ENCODE data around the gene RINL.

Gene RINL

DNA sequence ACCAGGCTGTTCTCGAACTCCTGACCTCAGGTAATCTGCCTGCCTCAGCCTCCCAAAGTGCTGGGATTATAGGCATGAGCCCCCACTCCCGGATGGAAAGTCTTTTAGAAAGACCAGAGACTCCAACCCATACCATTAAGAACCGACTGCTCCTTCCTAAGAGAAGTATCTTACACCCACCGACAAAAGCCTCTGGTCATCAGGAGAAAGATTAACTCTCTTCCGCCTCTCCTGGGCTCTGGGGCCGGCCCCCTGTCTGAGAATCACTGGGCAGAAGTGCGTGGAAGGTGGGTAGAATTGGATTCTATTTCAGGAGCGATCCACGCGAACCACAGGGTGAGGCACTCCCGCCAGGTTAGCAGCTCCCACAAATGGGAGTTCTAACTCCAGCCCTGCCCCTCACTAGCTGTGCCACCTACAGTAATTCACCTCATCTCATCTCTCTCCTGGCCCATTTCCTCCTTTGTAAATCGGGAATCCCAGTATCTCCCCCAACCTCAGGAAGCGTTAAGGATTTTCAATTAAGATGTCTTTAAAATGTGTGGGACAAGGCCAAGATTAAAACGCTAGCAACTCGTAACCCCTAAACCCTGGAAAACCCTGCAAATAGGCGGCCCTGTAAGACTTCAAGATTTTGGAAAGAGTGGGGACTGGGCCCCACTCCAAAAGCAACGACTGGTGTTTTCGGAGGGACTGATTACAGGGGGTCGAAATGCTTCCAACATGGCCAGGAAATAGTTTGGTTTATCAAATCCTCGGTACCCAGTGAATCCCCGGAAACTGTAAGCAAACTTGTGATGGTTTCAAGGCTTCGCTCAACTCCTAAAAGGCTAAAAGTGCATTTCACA, 29.6 kb downstream of the RINL start:
- no peak for DNase-seq

DNA sequence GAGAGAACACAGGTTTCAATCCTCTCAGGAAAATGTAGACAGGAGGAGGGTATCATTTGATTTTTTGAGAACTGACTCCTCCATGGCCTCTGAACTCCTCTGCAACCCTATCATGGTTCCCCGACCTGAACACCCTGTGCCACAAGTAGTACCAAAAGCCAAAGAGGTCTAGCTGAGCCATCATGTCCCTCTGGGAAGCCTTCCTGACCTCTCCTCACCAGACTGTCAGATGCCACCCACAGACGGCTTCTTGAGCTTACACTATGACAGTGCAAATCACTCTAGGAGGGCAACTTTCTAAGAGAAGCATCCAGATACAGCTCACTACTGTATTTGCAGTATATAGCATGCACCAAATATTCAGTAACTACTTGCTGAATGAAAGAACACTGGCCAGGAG, 32.0 kb downstream of the RINL start:
- no peak for DNase-seq

DNA sequence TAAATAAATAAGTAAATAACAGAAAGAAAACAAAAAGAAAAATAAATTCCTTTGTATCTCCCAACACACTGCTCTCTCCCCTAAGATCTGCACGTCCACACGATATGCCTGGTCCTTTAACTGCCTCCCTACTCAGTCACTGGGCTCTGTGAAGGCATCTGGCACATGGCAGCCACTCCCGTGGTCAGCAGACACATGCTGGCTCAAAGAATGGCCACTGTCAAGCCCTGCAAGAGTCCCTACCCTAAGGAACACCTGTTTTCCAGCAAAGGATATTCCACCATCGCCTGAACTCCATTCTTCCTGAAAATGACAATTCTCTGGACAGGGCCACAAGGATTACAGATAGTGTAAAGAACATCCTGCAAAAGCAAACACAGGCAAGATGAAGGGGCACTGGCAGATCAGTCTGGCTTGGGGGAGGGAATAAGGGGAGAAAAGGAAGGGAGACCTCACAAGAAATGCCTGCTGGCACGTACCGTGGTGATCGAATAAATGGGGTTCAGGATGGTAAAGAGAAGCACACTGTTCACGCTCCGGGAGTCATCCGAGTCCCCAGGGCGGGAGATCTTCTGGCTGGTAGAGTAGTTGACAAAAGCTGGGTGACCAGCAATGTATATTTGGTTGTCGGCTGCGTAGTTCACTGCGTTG, 32.6 kb downstream of the RINL start:
- no peak for DNase-seq

DNA sequence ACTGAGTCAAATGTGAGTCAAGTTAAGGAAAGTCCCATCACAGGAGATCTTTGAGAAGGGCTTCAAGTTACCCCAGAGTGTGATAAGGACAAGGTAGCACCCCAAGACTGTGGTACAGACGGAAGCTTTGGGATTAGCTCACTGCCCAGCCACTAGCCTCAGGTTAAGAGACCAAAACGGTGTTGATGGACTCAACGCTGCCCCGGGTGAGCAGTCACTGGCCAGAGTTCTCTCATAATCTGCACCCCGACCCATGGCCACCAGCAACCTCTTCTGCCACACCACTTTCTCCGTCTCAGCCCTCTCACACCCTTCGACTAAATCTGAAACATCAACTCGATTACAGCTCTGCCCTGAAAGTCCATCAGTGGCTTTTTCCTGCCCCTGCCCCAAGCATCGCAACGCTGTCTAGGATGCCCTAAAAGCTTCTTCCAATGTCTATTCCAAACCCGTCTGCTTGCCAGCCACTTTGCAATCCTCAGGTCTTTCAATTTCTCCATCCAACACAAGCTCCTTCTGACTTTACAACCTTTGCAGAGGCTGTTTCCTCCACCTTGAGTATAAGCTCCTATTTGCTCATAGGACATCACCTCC, 33.9 kb downstream of the RINL start:
- DNase-seq = no peak

DNA sequence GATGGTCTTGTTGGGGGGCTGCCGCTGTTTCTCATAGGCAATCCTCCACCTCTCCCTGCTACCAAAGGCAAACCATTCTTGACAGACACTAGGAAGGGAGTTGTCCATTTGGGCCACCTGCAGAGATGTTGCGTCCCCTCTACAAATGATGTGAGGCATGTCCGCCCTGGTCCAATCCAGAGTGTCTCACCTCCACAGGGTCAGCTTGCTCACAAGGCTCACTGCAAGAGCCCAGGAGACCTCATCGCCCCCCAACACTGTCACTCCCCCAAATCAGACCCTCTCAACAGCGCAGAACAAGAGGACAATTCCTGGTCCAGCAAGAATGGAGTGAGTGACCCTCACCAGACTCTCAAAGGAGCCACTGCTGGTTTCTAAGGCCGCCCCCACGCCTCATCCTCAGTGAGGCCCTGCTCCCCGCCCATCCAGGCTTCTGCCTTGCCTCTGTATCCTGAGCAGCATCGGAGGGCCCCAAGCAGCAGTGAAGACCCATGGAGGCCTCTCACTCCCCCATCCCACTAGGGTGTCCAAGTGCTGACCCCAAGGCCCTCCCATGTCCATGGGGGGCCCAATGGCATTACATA, 34.8 kb downstream of the RINL start:
- DNase-seq = no peak

DNA sequence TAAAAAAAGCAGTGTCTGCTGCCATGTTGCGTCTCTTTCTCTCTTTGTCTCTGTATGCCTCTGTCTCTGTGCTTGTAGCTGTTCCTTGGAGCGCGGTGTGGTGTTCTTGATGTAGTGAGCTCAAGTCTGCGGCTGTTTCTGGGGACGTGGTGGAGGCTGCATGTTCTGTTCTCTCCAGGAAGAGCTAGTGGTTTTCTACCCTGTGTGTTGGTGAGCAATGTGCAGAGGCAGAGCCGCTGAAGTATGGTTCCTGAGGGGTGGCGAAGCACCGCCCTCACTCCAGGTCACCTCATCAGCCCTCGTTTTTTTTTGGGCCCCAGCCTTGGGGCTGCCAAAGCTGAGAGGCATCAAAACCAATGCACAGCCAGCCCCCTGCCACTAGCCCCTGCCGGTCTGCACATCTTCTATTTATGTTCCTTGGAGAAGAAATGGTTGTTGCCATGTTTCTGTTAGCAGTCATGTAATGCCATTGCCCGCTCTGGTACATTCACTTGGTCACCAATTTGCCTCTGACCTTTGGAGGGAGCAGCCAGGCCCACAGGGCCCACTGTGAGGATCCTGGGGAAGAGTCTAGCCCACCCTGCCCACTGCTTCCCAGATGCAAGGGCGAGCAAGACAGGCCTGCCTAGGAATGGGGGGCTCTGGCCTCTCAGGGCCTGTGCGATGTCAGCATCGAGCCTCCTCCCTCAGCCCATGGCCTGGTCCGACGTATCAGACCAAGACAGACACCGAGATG, 35.5 kb downstream of the RINL start:
- no peak for DNase-seq

DNA sequence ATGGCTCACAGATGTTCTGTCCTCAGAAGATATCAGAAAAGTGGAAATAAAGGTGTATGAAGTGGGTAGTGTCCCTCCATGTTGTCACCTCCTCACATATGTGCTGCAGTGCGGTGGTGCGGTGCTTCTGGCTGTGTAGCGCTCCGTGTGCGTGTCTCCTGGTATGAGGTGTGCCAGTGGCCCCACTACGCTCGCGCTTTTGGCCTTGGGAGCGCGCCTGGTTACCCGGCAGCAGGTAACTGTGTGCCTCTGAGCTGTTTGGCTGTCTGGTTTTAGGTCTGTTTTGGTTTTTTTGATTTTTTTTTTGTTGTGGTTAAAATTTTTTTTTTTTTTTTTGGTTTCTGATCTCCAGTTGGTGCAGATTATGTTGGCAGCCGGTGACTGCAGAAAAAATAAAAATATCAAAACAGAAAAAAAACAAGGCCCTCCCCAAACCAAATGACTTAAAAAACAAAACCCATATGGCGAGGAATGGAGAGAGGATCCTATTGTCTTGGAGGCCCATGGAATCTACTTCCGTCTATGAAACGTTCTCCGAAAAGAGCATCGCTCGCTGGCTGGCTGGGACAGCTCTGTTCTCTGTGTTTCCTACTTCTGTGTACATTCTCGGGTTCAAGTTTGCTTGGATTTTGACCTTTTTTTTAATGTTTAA, 36.2 kb downstream of the RINL start:
- DNase-seq = no peak

DNA sequence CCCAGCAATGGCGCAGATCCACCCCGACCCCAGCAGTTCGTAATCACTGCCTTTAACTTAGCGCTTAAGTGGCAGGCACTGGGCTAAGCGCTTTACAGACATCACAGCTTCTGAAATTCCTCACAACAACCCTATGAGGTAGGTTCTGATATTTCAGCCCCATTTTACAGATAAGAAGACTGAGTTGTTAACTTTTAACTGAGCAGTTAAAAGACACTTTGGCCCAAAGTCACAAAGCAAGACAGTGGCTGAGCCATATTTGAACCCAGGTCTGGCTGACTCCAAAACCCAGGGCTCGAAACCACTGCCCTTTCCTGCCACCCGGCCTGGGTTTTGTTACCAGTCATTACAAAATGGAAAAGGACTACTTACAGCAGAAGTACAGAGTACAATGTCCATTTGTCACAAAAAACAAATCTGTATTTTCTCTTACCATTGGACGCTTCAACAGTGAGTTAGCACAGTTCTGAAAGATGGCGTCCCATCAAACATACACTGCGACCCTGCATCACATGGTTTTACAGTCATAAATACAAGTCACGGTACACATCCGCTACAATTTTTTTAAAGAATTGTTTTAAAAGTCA, 36.8 kb downstream of the RINL start:
- no peak for DNase-seq

DNA sequence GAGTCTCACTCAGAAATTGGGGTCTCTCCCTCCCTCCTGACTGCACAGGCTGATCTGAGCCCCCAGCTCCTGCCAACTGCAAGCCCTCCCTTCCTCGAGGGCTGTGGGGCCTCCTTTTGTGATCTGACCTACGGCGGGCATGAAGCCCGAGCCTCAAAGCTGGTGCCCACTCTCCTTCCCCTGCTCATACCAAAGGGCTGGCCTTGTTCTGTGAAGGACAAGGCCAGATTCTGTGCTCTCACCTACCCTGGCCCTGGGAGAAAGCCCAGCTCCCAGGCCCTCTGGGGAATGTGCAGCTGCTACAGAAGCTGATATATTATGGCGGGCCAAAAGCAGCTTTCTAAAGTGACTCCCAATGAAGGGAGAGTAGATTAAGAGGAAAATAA, 37.5 kb downstream of the RINL start:
- no peak for DNase-seq

DNA sequence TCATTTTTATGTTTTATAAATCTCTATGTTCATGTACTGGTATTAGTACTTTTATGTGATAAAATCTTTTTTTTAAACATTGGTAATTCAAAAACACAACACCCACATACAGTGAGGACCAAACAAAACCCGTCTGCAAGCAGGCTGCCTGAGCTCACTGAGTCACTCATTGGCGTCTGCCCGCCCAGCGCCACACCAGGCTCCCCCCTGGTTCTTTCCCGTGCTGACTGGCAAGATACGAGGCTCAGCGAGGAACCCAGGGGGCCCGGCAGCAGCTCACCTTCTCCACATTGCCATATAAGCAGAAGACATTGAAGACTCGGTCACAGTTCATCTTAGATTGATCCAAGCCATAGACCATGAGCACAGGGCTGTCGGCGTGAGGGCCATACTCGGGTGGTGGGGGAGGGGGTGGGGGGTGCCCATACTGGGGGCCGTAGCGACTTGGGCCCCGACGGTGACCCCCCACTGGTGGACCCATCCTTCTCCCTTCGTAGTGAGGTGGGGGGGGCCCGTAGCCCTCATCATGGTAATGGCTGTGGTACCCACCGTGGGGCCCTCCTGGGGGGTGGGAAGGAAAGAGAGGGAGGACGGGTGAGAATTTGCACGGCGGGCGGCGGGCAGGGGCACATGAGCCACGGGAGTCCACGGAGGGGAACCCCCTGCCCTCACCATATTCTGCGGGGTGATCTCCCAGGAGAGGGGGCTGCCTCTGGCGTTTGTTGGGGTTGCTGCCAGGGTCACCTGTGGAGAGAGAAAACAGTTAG, 38.1 kb downstream of the RINL start:
- DNase-seq = no peak

DNA sequence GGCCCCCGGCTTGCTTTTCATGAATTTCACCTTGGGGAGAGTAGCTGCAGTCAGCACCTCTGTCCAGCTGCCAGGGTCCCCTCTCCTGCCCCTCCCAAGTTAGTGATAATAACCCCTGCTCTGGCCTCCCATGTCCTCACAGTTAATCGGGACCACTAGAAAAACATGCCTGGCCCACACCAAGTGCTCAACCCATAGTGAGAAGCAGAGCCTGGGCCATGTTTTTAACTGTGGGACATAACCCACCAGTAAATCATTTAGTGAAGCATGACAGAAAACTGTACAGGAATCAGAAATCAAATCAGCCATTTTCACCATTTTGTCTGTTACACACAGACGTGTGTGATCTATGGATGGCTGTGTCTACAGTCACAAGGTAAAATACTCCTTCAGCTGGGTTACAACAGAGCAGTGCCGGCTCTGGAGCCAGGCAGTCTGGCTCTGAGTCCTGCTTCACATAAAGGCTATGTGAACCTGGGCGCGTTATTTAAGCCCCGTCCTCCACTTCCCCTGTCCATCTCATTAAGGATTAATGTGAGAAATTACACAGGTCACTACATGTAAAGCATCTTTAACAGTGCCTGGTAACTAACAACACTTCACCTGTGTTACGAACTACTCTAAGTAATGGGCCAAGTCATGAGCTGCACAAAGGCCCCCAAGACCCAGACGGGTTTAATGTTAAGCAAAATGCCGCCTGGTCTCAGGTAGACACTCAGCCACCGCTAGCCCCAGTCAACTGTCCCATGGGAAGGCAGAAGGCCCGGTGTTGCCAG, 38.9 kb downstream of the RINL start:
- DNase-seq = no peak

DNA sequence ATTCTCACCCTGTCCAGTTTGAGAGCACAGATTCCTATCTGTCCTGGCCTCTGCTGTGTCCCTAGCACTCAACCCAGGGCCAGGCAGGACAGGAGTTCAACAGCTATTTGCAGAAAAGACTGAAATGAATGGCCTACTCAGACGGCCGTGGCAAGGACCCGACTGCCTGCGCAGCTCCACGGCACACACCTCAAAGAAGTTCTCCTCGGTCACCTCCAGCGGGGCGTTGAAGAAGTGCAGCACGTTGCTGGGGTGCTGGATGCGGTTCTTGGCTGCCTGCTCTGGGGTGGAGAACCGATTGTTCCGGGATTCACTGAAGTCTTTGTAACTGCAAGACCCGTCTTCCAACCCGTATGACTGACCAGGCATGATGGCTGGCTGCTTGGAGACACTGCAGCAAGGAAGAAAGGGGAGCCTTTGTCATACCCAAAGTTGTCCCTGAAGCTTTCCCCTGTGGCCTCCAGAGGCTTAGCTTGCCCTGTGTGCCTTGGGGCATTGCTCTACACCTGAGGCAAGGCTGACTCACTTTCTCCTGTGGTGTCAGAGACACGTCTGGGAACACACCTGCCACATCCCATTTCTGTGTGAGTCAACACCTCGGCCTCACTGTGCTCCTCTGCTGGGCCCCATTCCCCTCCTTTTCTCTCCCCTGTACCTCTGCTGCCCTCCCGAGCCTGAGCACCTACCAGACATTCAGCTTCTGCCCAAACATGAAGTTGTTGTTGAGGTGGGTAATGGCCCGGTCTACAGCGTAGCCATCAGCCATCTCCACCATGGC, 39.7 kb downstream of the RINL start:
- DNase-seq = no peak

DNA sequence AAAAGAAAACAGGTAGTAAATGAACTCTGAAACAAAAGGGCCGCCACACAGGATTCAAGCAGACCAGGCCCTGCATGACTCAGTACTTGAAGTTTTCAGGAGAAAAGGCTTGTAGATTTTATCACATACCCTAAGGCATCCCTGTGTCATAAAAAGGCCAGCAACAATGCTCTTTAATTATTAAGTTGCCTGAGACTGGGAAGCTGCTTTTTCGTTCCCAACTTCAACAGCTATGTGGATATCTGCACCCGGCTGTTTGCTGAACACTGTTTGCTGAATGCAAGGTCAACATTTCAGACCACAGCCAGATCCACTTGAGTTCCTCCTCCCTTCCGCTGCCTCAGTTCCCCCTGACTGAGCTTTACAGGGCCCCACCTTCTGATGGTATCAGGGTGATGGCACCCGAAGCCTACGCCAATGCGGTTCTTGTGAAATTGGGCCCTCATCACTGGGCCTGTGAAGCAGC, 40.4 kb downstream of the RINL start:
- no peak for DNase-seq

DNA sequence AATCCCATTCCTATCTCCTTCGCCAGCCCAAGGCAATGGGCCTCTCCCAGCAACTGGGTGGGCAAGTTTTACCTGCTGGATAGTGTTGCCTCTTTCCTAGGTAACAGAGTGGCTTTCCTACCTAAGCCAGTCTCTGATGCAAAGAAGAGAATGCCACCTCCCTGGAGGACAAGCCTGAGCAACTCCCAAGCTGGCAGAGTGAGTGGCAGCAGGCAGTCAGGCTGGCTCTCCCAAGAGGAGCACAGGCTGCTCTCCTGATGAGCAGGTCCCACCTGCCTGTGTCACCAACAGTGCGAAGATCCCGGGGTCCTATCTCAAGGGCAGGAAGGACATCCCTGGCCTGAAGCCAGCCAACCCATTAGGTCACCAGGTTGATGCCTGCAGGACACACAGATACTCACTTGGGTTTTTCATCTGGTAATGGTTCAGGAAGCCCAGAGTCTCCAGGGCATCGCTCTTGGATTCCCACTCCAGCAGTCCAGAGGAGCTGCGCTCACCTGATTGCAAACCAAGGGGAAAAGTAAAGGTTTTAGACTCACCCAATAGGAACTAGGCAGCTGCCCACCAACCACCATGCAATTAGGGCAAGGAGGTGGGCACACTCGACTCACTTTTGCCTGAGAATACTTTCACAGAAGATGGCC, 41.0 kb downstream of the RINL start:
- DNase-seq = no peak

DNA sequence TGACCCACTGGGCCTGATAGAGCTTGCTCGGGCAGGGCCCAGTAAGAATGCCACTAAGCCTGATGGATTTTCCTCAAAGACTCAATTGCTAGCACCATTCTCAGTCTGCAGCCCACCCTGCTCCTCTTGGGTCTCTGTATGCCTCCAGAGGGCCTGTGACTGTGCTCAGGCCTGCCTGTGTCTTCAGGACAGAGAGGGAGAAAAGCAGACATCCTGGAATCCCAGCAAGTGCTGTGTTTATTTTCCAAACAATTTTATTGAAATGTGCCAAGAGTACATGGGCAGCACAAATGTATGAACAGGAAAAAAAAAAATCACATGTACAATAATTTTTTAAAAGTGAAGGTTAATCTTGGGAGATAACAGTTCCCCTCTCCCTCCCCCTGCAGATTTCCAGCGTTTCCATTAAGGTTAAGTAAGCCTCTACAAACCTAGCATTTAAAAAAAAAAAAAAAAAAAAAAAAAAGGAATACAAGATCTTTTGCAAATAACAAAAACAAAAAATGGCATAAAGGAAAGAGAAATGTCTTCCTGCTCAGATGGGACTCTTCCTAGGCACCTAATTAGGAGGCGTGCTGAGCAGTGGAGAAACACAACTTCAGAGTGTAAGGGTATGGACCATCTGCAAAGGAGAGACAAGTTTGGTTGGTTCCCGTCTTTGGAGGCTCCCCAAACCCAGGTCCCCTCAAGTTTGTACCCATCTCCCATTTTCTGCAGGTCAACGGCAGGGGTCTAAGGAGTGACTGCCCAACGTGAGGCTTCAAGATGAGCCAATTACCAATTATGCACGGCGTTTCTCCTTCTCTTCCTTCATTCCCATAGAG, 41.7 kb downstream of the RINL start:
- no peak for DNase-seq

DNA sequence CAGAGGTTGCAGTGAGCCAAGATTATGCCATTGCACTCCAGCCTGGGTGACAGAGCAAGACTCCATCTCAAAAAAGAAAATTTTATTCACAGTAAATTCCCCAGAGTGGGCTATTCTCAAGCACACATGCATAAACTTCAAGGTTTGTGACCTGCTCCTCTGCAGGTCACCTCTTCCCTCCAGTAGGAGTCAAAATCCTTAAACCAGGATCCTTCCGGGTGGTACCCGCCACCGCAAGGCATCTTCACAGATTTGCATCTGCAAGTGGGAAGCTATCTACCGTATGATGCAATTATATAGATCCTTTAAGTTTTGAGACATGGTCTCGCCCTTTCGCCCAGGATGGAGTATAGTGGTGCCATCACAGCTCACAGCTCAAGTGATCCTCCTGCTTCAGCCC, 43.5 kb downstream of the RINL start:
- DNase-seq = no peak

DNA sequence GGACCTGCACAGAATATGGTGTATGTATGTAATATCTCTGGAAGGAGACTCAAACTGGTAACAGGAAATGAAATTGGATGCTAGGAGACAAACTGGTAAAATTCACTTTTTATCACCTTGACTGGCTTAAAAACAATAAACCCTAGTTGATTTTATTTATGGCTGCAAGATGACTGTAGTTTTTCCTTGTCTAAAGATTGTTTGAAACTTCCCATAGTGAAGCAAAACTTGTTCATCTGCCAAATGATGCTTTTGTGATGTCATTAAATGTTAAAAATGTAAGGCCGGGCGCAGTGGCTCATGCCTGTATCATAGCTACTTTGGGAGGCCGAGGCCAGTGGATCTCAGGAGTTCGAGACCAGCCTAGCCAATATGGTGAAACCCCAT, 44.0 kb downstream of the RINL start:
- no peak for DNase-seq

DNA sequence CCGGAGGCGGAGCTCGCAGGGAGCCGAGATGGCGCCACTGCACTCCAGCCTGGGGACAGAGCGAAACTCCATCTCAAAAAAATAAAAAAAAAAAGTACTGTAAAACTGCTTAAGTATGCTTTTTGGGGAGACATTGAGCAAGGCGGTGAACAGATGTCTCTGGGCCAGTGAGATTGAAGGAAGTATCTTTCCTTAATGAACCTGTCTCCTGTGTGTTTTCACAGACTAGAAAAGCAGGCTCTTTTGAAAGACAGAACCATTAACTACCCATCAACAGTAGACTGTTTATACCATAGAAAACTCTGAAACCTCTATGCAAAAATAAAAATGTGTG, 45.0 kb downstream of the RINL start:
- no peak for DNase-seq

All from NCI-H2029 treated with DMSO at 0.1 percent for 48 hours (cell line).